ENCODE data around the gene TANGO2.

Gene TANGO2

DNA sequence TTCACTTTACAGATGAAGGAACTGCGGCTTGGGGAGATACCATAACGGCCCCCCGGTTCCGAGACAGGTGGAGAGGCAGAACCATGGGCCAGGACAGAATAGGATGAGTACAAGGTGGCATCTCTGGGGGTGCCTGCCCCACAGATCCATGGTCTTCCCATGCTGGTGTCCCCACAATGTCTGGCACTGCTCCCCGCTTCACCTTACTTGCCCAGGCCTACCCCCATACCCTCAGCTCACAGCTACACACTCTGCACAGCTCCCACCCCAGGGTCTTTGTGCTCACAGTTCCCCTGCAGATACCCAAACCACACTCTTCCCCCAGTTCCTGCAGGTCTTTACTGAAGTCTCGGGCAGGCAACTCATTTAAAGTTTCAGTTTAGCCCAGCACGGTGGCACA lies 47.7 kb downstream of the TANGO2 start:
- TF ChIP-seq, protein P1, sequence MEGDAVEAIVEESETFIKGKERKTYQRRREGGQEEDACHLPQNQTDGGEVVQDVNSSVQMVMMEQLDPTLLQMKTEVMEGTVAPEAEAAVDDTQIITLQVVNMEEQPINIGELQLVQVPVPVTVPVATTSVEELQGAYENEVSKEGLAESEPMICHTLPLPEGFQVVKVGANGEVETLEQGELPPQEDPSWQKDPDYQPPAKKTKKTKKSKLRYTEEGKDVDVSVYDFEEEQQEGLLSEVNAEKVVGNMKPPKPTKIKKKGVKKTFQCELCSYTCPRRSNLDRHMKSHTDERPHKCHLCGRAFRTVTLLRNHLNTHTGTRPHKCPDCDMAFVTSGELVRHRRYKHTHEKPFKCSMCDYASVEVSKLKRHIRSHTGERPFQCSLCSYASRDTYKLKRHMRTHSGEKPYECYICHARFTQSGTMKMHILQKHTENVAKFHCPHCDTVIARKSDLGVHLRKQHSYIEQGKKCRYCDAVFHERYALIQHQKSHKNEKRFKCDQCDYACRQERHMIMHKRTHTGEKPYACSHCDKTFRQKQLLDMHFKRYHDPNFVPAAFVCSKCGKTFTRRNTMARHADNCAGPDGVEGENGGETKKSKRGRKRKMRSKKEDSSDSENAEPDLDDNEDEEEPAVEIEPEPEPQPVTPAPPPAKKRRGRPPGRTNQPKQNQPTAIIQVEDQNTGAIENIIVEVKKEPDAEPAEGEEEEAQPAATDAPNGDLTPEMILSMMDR (IDR thresholded peaks at IDR 0.05; ENCODE audit: low read depth, low read length, missing control alignments), result no peak

DNA sequence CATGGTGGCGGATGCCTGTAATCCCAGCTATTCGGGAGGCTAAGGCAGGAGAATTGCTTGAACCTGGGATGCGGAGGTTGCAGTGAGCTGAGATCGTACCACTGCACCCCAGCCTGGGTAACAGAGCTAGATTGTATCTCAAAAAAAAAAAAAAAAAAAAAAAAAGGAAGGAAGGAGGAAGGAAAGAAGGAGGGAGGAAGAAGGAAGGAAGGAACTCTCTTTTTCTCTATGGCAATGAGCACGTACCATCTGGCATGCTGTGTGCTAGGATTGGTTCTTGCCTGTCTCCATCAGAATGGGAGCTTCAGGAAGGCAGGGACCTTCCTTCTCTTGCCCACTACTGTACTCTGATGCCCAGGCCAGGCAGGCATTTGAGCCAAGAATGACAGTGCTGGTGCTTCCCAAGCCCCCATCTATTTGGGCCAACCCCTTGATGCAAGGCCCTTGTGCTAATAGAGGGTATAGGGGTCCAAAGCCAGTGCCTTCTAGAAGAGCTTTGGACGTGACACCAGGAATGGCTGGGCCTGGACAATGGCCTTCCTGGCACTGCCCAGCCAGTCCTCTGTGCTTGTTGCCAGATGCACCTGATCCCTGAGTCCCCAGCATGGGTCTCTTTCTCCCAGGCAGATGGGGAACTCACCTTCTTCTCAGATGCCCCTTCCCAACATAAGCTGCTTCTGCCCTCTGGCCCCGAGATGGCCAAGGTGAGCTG lies 48.6 kb downstream of the TANGO2 start:
- H3K4me3 ChIP-seq (ENCODE audit: low read depth, low read length), result no peak overlapping the region
- no peak for DNase-seq (ENCODE audit: low read depth)
- TF ChIP-seq, protein P1 (IDR thresholded peaks at IDR 0.05; ENCODE audit: low read depth, low read length, missing control alignments), result no peak

More for the DNA sequence above, 47.7 kb downstream of the TANGO2 start:
- H3K4me3 ChIP-seq (ENCODE audit: low read depth, low read length), result no peak overlapping the region
- DNase-seq (ENCODE audit: low read depth), result no peak

DNA sequence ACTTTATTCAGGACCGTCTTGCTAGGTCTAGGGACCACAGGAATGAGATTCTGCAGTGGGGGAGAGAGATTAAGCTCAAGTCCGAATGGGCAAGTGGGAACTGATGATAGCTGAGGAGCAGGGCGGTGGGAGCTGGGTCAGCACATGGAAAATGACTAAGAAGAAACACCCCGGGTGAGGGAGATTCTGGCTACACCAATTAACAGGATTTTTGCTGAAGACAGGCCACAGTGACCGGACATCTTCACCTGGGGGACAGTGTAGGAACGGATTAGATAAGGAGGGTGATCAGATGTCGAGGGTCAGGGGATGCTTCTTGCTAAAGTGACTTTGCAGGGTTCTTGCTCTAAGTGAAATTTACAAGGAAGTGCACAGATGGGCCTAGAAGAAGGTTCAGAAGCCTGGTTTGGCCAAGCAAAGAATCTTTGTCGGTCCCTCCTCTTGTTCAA lies 50.6 kb downstream of the TANGO2 start:
- TF ChIP-seq, protein P1 (IDR thresholded peaks at IDR 0.05; ENCODE audit: low read depth, low read length, missing control alignments), result no peak

DNA sequence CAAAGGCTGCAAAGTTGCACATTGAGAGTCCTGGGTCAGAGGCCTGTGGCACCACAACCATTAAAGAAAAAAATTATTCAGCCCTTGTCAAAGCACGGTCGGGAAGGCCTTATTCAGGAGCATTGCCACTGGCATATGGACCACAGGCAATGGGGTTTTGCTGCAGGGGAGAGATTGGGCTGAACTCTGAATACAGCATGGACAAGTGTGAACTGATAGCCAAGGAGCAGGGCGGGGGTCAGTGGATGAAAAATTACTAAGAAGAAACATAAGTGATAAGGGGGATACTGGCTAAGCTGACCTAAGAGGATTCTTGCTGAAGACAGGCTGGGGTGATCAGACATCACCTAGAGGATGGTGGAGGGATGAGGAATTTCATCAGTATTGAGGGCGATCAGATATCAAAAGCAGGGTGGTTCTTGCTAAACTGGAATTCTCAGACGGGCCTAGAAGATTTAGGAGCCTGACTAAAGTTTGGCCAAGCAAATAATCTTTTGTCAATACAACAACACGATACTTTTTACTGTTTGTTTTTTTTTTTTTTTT lies 55.8 kb downstream of the TANGO2 start:
- H3K4me3 ChIP-seq (ENCODE audit: low read depth, low read length), result no peak overlapping the region
- TF ChIP-seq, protein P1 (IDR thresholded peaks at IDR 0.05; ENCODE audit: low read depth, low read length, missing control alignments), result peak; percentile 1
- DNase-seq (ENCODE audit: low read depth), result no peak

More for the DNA sequence above, 50.6 kb downstream of the TANGO2 start:
- H3K4me3 ChIP-seq (ENCODE audit: low read depth, low read length), result no peak overlapping the region
- DNase-seq (ENCODE audit: low read depth), result no peak

DNA sequence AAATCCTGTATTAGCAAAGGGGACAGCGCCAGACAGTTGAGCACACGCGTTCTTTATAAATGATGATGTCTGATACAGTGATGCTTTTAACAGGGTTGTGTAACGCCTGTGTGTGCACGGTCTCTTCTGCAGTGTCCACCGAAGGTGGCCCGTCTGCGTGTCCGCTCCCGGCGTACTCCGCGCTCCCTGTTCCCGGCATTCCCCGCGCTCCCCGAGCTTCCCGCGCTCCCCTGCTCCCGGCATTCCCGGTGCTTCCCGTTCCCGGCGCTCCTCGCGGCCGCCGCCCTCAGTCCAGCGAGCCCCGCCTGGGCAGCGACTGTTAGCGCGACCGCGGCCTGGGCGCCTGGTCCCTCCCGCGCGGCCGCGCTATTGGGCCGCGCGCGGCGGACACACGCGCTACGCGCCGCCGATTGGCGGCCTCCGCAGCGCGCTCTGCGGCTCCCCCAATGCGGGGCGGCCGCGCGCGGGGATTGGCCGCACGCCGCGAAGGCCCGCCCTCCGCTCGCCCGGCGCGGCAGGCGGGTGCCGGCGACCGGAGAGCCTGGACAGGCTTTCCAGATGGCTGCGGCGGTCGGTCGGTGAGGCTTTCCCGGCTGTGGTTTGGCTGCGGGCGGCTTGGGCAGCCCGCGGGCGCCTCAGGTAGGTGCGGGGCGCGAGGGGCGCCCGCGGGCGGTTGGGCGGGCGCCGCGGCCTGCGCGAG lies 59.0 kb downstream of the TANGO2 start, which contains the start of gene DGCR8:
Gene DGCR8, plus strand, starts transcription at position 497 of the 700 bp plus-strand sequence. CDS start 5,723 bp downstream, outside the sequence.
- TF ChIP-seq, protein P1 (IDR thresholded peaks at IDR 0.05; ENCODE audit: low read depth, low read length, missing control alignments), result no peak
- DNase-seq (ENCODE audit: low read depth), result peak; percentile 34

DNA sequence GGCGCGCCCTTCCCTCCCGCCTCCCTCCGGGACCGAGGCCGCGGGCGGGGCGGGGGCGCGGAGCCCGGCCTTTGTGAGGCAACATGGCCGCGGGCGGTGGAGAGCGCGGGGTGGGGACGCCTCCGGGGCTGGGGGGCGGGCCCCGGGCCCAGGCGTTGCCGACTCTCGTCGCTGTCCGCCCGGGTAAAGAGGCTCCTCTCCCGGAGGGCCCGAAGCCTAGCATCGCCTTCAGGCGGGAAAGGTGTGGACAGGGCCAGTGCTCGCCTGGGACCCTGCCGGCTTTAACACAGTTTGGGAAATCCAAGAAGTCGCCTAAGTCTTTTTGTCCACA lies 59.5 kb downstream of the TANGO2 start:
- TF ChIP-seq, protein P1 (IDR thresholded peaks at IDR 0.05; ENCODE audit: low read depth, low read length, missing control alignments), result no peak
- no peak for DNase-seq (ENCODE audit: low read depth)

More for the DNA sequence above, 59.0 kb downstream of the TANGO2 start, which contains the start of gene DGCR8:
- H3K4me3 ChIP-seq (ENCODE audit: low read depth, low read length), result peak within 1 kb of the TSS; percentile 59

More for the DNA sequence above, 59.5 kb downstream of the TANGO2 start:
- H3K4me3 ChIP-seq (ENCODE audit: low read depth, low read length), result peak overlapping the region; percentile 59
